LNCaP clone FGC (cell line): ENCODE measurements around the gene SCAMP3.

Source experiments
- DNase-seq: peaks from one replicate; pipeline ENCODE4 v3.0.0-alpha.2; 2011; ENCODE audit warnings: low read depth
- H3K4me3 ChIP-seq: 2 replicates; pipeline ENCODE4 v1.5.1; 2011; ENCODE audit warnings: mild to moderate bottlenecking, low read depth, low read length, control low read depth
- CTCF ChIP-seq: IDR thresholded peaks from 2 replicates; pipeline ENCODE4 v1.5.1; 2012; ENCODE audit warnings: mild to moderate bottlenecking; ENCODE audit not compliant: control insufficient read depth, insufficient read depth; ENCODE audit errors: extremely low read depth

SCAMP3 gene

GRCh38 chr1:155285063-155285462, 22.9 kb upstream of the SCAMP3 start:
- no peak for DNase-seq
- H3K4me3 ChIP-seq = no peak overlapping the region
- no peak for TF ChIP-seq CTCF

- H3K4me3 ChIP-seq = no peak overlapping the region
- no peak for DNase-seq
- TF ChIP-seq CTCF = no peak
Observed at GRCh38 chr1:155284476-155284875, 22.3 kb upstream of the SCAMP3 start.

- no peak for TF ChIP-seq CTCF
- no peak overlapping the region for H3K4me3 ChIP-seq
- DNase-seq = no peak
Observed at GRCh38 chr1:155282488-155283091, 20.4 kb upstream of the SCAMP3 start.

- TF ChIP-seq CTCF = no peak
- no peak overlapping the region for H3K4me3 ChIP-seq
- DNase-seq = no peak
Observed at GRCh38 chr1:155279268-155279667, 17.1 kb upstream of the SCAMP3 start.

GRCh38 chr1:155278689-155279160, 16.6 kb upstream of the SCAMP3 start:
- DNase-seq = no peak
- H3K4me3 ChIP-seq = no peak overlapping the region
- TF ChIP-seq CTCF = no peak

GRCh38 chr1:155277902-155278688, 15.9 kb upstream of the SCAMP3 start:
- no peak for DNase-seq
- H3K4me3 ChIP-seq = peak overlapping the region; percentile 56
- TF ChIP-seq CTCF = peak; percentile 47
